ENCODE measurements around the gene OBSCN. TPM values are rescaled to one million over a fixed set of nuclear protein-coding genes. Genes with fewer than 3 reads are reported as not detected.

The OBSCN gene
- total and polyA plus RNA-seq, 2 donors (not counting 3 experiments of a cell fraction or from before 2014, with no cell fraction given): 1.5 to 2.9 TPM

GRCh38 chr1:228215663-228216116, 7.8 kb downstream of the OBSCN start:
- FAIRE-seq (no peak), DNase-seq (ENCODE audit: low read depth, low spot score) (no peak)
- no peak overlapping the region for H3K4me3 ChIP-seq (replicated peaks in 1 of 3; ENCODE audit: insufficient read depth in 1 of 3, low read depth in 1 of 3, low read length in 3 of 3)
- H2AFZ ChIP-seq (ENCODE audit: low read depth, low read length): no peak overlapping the region
- intact Hi-C loops (cut with micrococcal nuclease) (loop anchor here (10.0 kb wide), 1 partner anchor 221 kb away; no protein-coding TSS in a partner anchor), dilution Hi-C loops (cut with MboI; ENCODE audit: extremely low pct_ligation_motif_present, low sequenced_read_pairs) (no loop called here)
- no peaks in the 10 kb centered on the region for H3K4me1 ChIP-seq (ENCODE audit: control insufficient read depth, extremely low read depth, insufficient read depth, low read length)
- no peak overlapping the region for H3K4me2 ChIP-seq (ENCODE audit: insufficient read depth, low read length)
- TF ChIP-seq CTCF (IDR thresholded peaks at IDR 0.05; ENCODE audit: extremely low read depth in 1 of 2, insufficient read depth in 1 of 2, low read depth in 1 of 2, low read length in 2 of 2): no peak
- no peak for TF ChIP-seq POLR2AphosphoS5 (IDR thresholded peaks at IDR 0.05; ENCODE audit: insufficient read depth, low read depth, low read length)
- TF ChIP-seq MYC (IDR thresholded peaks at IDR 0.05; ENCODE audit: low read depth, low read length): no peak
- TF ChIP-seq GATA2 (IDR thresholded peaks at IDR 0.05; ENCODE audit: insufficient read depth, insufficient read length, low read depth, low read length): no peak
- no peak for TF ChIP-seq JUN (IDR thresholded peaks at IDR 0.05; ENCODE audit: borderline replicate concordance, insufficient read depth, insufficient read length, low read depth)
- no peak for TF ChIP-seq FOS (IDR thresholded peaks at IDR 0.05; ENCODE audit: borderline replicate concordance, insufficient read depth, low read length)
- no peak for TF ChIP-seq EZH2 (IDR thresholded peaks at IDR 0.05; ENCODE audit: borderline replicate concordance, low read depth, low read length, severe bottlenecking)
- TF ChIP-seq MAX (IDR thresholded peaks at IDR 0.05; ENCODE audit: insufficient read depth, insufficient read length): no peak
- TF ChIP-seq POLR2A (IDR thresholded peaks at IDR 0.05; ENCODE audit: low read depth, low read length): no peak
- ChIA-PET POLR2A (no interaction called here), CTCF (interaction anchor here (1.1 kb wide), 1 partner anchor 178 kb away, joined by 3 read pairs; no protein-coding TSS in a partner anchor)
- H4K20me1 ChIP-seq (replicated peaks; ENCODE audit: control insufficient read depth, extremely low read depth, insufficient read depth, low read length): no peaks in the 10 kb centered on the region
- H3K9me3 ChIP-seq (replicated peaks; ENCODE audit: control insufficient read depth, insufficient read depth, low read length): no peaks in the 10 kb centered on the region
- no peaks in the 10 kb centered on the region for H3K36me3 ChIP-seq (ENCODE audit: control insufficient read depth in 2 of 2, extremely low read depth in 1 of 2, insufficient read depth in 2 of 2, low read length in 2 of 2)
- H3K27me3 ChIP-seq (ENCODE audit: control insufficient read depth in 2 of 2, insufficient read depth in 2 of 2, low read length in 2 of 2): peaks cover 4 to 16% of the 10 kb centered on the region in 2 experiments
- H3K9ac ChIP-seq (replicated peaks; ENCODE audit: extremely low read depth, insufficient read depth, low read length): no peak overlapping the region
- no TSS peak for BruUV-seq (replicated peaks)
- H3K9me1 ChIP-seq (replicated peaks; ENCODE audit: control insufficient read depth, extremely low read depth, insufficient read depth, low read length): no peaks in the 10 kb centered on the region
- no peak overlapping the region for H3K27ac ChIP-seq (ENCODE audit: insufficient read depth, low read depth, low read length)
- H3K79me2 ChIP-seq (ENCODE audit: control insufficient read depth, insufficient read depth, low read length): no peaks in the 10 kb centered on the region
